Measurements from ENCODE around the gene REXO5. TPM values are rescaled to one million over a fixed set of nuclear protein-coding genes. Genes with fewer than 3 reads are reported as not detected.

The REXO5 gene
- total and polyA plus RNA-seq, 2 experiments from 2014 or later = 10.2 to 22.5 TPM

DNA sequence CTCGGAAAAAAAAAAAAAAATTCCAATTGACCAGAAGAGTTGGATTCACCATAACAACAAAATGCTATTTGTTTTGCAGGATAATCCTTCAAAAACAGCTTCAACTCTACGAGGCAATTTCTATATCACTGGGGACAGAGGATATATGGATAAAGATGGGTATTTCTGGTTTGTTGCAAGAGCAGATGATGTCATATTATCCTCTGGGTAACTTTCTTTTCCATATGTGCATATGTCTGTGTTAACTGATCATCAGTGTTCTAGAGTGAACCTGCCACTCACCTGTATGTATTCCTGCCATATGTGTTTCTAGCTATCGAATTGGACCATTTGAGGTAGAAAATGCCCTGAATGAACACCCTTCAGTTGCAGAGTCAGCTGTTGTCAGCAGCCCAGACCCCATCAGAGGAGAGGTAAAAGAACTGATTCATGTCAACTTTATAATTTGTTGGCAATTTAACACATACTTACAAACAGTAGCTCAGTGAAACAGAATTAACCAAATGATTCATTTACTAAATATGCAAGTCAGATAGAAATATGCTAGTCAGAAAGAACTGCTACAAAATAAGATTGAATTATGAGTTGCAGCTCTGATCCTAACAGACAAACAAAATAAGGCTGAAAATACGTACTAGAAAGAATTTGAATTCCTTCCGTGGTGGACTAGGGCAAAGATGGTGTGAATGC is 14.3 kb upstream of the REXO5 start:
- H3K36me3 ChIP-seq = no peaks in the 10 kb centered on the region
- TF ChIP-seq, protein P1, sequence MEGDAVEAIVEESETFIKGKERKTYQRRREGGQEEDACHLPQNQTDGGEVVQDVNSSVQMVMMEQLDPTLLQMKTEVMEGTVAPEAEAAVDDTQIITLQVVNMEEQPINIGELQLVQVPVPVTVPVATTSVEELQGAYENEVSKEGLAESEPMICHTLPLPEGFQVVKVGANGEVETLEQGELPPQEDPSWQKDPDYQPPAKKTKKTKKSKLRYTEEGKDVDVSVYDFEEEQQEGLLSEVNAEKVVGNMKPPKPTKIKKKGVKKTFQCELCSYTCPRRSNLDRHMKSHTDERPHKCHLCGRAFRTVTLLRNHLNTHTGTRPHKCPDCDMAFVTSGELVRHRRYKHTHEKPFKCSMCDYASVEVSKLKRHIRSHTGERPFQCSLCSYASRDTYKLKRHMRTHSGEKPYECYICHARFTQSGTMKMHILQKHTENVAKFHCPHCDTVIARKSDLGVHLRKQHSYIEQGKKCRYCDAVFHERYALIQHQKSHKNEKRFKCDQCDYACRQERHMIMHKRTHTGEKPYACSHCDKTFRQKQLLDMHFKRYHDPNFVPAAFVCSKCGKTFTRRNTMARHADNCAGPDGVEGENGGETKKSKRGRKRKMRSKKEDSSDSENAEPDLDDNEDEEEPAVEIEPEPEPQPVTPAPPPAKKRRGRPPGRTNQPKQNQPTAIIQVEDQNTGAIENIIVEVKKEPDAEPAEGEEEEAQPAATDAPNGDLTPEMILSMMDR (IDR thresholded peaks at IDR 0.05; ENCODE audit: low read depth, low read length) = no peak
- no peak for DNase-seq (ENCODE audit: low read depth in 1 of 2, low spot score in 1 of 2)
- no peaks in the 10 kb centered on the region for H3K4me1 ChIP-seq (ENCODE audit: low read depth)
- H3K27ac ChIP-seq = no peak overlapping the region
- H3K4me3 ChIP-seq = no peak overlapping the region
- H3K9me3 ChIP-seq (ENCODE audit: low read depth) = no peaks in the 10 kb centered on the region
- H3K27me3 ChIP-seq = no peaks in the 10 kb centered on the region

DNA sequence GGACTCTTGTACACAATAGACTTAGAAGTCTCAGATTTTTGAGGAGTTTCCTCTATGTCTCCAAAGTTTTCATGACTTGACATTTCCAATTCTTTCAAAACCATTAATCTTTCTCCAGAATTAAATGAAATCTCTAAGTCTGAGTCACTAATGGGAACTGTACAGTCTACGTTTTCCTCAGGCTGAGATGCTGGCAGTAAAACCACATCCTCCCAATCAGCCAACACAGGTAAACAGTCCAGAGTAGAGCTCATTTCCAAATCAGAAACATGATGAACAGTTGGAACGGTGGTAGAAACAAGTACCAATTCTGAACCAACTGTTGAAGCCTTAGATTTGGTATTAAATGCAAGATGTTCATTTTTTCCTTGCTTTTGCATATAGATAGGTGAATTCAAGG is 8.0 kb upstream of the REXO5 start:
- H3K36me3 ChIP-seq = peaks cover 21% of the 10 kb centered on the region
- H3K4me1 ChIP-seq (ENCODE audit: low read depth) = no peaks in the 10 kb centered on the region
- no peak overlapping the region for H3K4me3 ChIP-seq
- H3K27me3 ChIP-seq = no peaks in the 10 kb centered on the region
- no peak for DNase-seq (ENCODE audit: low read depth in 1 of 2, low spot score in 1 of 2)
- H3K27ac ChIP-seq = no peak overlapping the region
- TF ChIP-seq, protein P1 (IDR thresholded peaks at IDR 0.05; ENCODE audit: low read depth, low read length) = no peak
- no peaks in the 10 kb centered on the region for H3K9me3 ChIP-seq (ENCODE audit: low read depth)

GRCh38 chr16:20799599-20799998 is 6.7 kb upstream of the REXO5 start:
- Histone ChIP-seq H3K27ac (no peak overlapping the region), H3K4me1 (ENCODE audit: low read depth) (no peaks in the 10 kb centered on the region), H3K36me3 (peaks cover 21% of the 10 kb centered on the region), H3K9me3 (ENCODE audit: low read depth) (no peaks in the 10 kb centered on the region), H3K27me3 (no peaks in the 10 kb centered on the region), H3K4me3 (no peak overlapping the region)
- DNase-seq (ENCODE audit: low read depth in 1 of 2, low spot score in 1 of 2) = peak; percentile 46 to 56
- TF ChIP-seq, protein P1 (IDR thresholded peaks at IDR 0.05; ENCODE audit: low read depth, low read length) = peak; percentile 55

DNA sequence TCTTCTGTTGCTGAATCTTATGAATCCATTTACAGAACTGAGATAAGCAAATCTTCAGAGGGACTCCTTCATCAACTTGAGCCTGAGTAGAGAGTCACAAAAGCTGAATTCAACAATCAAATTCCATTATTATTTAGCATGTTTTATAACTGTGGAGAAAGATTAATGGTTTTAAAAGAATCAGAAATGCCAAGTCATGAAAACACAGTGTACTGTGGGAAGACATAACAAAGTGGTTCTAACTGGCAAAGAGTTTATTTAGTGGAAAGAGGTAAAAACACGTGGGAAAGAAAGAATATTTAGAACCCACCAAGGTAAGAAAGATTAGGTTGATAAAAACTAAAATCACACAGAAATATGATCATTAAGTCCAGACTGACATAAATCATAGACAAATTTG is 5.0 kb upstream of the REXO5 start:
- DNase-seq (ENCODE audit: low read depth in 1 of 2, low spot score in 1 of 2) = no peak
- Histone ChIP-seq H3K4me1 (ENCODE audit: low read depth) (no peaks in the 10 kb centered on the region), H3K9me3 (ENCODE audit: low read depth) (no peaks in the 10 kb centered on the region), H3K36me3 (peaks cover 21% of the 10 kb centered on the region), H3K27ac (no peak overlapping the region), H3K27me3 (no peaks in the 10 kb centered on the region), H3K4me3 (no peak overlapping the region)
- TF ChIP-seq, protein P1 (IDR thresholded peaks at IDR 0.05; ENCODE audit: low read depth, low read length) = no peak

GRCh38 chr16:20803192-20803560 is 3.2 kb upstream of the REXO5 start:
- Histone ChIP-seq H3K36me3 (peaks cover 14% of the 10 kb centered on the region), H3K4me1 (ENCODE audit: low read depth) (no peaks in the 10 kb centered on the region), H3K27ac (no peak overlapping the region), H3K4me3 (no peak overlapping the region), H3K27me3 (no peaks in the 10 kb centered on the region), H3K9me3 (ENCODE audit: low read depth) (no peaks in the 10 kb centered on the region)
- TF ChIP-seq, protein P1 (IDR thresholded peaks at IDR 0.05; ENCODE audit: low read depth, low read length) = no peak
- DNase-seq (ENCODE audit: low read depth in 1 of 2, low spot score in 1 of 2) = no peak
